ENCODE data around the gene PRLR.

DNA sequence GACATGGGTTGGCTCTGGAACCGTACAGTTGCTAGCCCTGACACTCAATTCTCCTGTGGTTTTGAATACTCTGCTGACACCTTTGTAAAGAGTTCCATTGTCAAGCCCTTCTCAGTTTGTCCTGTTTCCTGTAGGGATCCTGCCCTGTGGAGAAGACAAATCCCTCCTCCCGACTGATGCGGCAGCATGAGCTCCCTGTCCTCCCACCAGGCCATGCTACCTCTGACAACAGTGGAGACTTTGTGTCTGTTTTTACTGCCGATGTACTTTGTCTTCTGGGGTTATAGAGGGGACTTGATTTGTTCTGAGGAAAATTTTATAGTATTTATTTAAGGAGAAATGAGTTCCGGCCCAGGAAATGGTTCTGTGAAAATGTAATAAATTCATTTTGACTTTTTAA, 57.8 kb downstream of the PRLR start:
- TF ChIP-seq ZZZ3 (IDR thresholded peaks at IDR 0.05; ENCODE audit: control insufficient read depth, insufficient read length, low read depth) (no peak), SUZ12 (IDR thresholded peaks at IDR 0.05; ENCODE audit: unreplicated experiment) (no peak), RCOR1 (conservative IDR thresholded peaks at IDR 0.05; ENCODE audit: low read depth, low read length) (no peak), DPF2 (IDR thresholded peaks at IDR 0.05) (no peak), ETV6 (conservative IDR thresholded peaks at IDR 0.05 in 1 of 2, IDR thresholded peaks at IDR 0.05 in 1 of 2; ENCODE audit: borderline replicate concordance in 1 of 2, low read depth in 1 of 2) (no peak), EZH2 (IDR thresholded peaks at IDR 0.05; ENCODE audit: borderline replicate concordance, control insufficient read depth, low read depth, low read length) (no peak), SRF (IDR thresholded peaks at IDR 0.05; ENCODE audit: low read depth in 2 of 2, low read length in 2 of 2) (no peak)
- TF ChIP-seq, protein P1, sequence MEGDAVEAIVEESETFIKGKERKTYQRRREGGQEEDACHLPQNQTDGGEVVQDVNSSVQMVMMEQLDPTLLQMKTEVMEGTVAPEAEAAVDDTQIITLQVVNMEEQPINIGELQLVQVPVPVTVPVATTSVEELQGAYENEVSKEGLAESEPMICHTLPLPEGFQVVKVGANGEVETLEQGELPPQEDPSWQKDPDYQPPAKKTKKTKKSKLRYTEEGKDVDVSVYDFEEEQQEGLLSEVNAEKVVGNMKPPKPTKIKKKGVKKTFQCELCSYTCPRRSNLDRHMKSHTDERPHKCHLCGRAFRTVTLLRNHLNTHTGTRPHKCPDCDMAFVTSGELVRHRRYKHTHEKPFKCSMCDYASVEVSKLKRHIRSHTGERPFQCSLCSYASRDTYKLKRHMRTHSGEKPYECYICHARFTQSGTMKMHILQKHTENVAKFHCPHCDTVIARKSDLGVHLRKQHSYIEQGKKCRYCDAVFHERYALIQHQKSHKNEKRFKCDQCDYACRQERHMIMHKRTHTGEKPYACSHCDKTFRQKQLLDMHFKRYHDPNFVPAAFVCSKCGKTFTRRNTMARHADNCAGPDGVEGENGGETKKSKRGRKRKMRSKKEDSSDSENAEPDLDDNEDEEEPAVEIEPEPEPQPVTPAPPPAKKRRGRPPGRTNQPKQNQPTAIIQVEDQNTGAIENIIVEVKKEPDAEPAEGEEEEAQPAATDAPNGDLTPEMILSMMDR (IDR thresholded peaks at IDR 0.05 in 2 of 3, conservative IDR thresholded peaks at IDR 0.05 in 1 of 3; ENCODE audit: control insufficient read depth in 2 of 3, extremely low read depth in 1 of 3, insufficient read depth in 1 of 3, low read depth in 3 of 3, low read length in 3 of 3), result no peak
